ENCODE data around the gene USH2A.

The USH2A gene

DNA sequence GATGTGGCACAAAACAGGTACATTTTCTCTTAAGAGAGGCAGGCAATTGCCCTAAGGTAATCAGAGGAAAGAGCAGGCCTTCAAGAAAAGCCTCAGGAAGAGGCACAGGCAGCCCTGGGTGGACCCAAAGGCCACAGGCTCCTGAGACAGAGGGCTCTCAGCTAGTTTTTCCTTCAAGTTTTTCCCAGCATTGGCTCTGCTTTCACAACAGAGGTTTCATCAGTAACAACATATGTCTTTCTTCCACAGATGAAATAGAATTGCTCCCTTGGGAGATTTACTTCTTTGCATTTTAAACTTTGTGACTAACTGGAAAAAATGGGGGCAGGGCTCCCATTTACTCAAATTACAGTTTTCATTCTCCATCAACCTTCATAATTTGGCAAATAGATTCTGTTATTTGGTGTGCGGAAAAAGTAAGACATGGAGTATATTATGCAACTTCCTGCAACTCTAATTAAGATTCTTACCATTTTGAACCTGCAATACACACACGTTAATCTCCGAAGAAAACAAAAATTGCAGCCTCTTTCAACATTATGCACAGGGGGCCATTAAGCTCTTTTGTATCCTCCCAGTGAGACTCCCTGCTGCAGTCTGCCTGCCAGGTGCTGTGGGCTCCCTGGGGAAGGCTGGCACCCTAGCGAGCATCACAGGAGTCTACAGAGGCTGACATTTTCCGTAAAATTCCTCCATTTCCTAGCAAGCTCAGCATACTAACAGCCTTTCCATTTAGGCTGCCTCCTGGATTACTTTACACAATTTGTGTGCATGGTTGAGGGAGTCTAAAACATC lies 282.3 kb downstream of the USH2A start:
- no peak for DNase-seq
- TF ChIP-seq POLR2A (IDR thresholded peaks at IDR 0.05; ENCODE audit: low read length) (no peak), GATA1 (IDR thresholded peaks at IDR 0.05; ENCODE audit: low read depth, low read length) (no peak)

DNA sequence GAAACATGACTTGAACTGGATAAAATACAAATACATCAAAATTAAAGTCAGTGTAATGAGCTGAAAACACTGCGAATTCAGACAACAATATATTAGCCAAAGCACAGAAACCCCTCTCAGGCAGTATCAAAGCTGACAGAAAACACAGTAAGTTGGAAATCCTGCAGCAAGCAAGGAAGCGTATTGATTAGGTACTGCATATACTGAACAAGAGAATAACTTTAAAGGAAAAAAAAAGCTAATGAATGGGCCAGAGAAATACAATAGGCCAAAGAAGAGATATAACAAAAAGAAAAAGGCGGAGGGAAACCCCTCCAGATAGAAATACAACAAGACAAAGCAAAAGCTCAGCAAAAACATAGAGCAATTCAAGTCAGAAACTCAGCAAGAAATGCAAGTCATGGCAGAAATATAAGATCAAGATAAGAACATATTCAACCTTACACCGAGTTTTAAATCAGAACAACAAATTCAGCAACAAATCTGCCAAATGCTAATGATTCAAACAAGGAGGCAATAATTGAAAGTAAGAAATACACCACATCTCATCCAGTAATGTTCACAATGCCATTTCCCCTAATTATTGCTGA lies 299.0 kb downstream of the USH2A start:
- no peak for TF ChIP-seq POLR2A (IDR thresholded peaks at IDR 0.05; ENCODE audit: low read length)
- TF ChIP-seq GATA1 (IDR thresholded peaks at IDR 0.05; ENCODE audit: low read depth, low read length): no peak
- no peak for DNase-seq

DNA sequence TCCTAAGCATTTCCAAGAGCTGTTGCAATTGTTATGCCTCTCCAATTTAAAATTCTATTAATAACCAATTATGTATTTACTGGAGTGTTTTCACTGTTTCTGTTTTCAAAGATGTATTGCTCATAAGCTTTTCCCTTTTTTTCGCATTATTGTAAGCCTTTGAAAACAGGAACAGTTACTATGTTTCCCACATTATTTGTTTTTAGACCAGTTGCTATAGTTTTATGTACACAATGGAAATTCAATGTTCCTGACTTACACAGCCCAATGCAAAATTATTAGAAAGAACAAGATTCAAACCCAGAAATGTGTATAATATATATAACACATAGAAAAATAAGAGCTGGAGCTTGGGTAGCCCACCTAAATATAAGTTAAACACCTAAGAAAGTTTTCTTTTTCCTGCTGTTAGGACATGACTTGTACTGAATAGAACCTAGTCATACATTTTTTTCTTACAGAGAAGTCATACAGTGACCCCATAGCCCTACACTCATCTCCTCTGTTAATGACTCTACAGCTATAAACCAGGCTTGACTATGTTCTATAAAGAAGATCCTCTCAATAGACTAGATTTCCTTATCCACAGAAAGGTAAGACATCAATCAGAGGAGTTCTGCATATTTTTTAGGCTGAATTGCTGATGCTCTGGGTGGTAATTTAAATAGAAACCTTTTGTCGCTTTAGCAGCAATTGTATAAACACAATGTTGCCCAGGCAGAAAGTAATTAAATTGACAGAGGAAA lies 299.6 kb downstream of the USH2A start:
- no peak for DNase-seq
- TF ChIP-seq GATA1 (IDR thresholded peaks at IDR 0.05; ENCODE audit: low read depth, low read length) (no peak), POLR2A (IDR thresholded peaks at IDR 0.05; ENCODE audit: low read length) (no peak)

DNA sequence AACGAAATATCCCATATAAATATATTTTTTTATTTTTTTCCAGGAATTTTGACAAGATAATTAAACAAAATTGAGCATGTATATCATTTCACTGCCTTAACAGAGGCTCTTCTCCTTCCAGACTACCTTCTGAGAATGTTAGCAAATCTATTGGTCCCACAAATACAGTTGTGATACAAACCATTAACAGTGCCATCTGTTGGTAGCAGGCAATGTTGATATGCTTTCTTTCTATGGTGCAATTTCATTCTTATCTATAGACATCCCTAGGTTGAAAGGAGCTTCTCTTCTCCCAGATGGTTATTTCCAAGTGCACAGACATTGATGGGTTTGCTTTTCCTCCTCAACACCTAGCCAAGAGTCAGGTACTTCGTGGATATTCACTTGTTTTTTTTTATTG lies 303.6 kb downstream of the USH2A start:
- TF ChIP-seq GATA1 (IDR thresholded peaks at IDR 0.05; ENCODE audit: low read depth, low read length) (no peak), POLR2A (IDR thresholded peaks at IDR 0.05; ENCODE audit: low read length) (no peak)
- DNase-seq: peak; percentile 6 to 23

DNA sequence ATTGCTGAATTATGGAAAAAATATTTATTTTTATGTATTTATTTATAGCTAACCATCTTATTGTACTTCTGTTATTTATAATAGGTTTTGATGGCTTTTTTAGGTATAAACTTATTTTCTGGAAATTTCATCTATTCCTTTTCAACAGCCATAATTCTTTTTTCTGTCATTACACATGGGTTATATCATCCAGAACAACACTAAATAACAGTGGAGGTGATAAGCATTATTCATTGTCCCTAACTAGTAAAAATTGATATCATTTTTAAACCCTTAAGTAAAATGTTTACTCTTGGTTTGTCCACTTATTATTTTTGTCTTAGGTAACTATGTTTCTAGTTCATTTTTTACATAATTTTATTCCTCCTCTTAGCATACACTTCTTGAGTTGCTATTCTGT lies 309.1 kb downstream of the USH2A start:
- DNase-seq: no peak

DNA sequence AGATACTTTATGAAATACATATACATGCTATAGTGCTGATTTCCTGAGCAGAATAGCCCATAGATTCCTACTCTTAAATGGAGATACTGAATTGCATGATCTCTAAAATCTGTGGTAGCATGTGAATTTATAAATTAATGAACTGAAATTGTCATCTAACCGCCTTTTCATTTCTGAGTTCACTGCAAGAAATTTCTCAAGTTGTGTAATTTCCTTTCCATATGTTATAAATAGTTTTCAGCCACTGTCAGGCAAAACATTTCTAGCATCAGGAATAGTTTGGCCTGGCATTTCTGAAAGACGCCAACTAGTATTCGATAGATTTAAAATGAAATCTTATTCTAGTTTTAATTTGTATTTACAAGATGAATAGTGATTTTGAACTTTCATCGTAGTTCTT lies 310.1 kb downstream of the USH2A start:
- no peak for DNase-seq
- TF ChIP-seq GATA1 (IDR thresholded peaks at IDR 0.05; ENCODE audit: low read depth, low read length) (no peak), POLR2A (IDR thresholded peaks at IDR 0.05; ENCODE audit: low read length) (no peak)

More for the DNA sequence above, 309.1 kb downstream of the USH2A start:
- TF ChIP-seq GATA1 (IDR thresholded peaks at IDR 0.05; ENCODE audit: low read depth, low read length): no peak
- TF ChIP-seq POLR2A (IDR thresholded peaks at IDR 0.05; ENCODE audit: low read length): no peak

DNA sequence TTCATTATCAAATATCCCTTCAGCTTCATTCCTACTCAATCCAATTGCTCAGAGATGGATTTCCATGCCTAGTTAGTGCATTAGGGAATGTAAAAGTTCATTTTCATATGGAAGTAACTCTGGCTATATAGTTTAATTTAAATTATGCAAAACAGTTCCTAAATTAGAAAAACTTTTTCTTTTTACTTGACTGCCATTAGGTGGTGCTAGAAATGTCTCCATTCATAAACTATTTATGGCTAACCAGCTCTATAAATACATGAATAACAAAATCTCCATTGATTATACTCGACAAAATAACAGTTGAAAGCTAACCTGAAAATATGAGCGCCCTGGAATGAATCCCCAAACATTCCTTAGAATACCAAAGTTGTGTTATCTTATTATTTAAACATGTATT lies 311.4 kb downstream of the USH2A start:
- TF ChIP-seq POLR2A (IDR thresholded peaks at IDR 0.05; ENCODE audit: low read length): no peak
- TF ChIP-seq GATA1 (IDR thresholded peaks at IDR 0.05; ENCODE audit: low read depth, low read length): no peak
- DNase-seq: no peak

DNA sequence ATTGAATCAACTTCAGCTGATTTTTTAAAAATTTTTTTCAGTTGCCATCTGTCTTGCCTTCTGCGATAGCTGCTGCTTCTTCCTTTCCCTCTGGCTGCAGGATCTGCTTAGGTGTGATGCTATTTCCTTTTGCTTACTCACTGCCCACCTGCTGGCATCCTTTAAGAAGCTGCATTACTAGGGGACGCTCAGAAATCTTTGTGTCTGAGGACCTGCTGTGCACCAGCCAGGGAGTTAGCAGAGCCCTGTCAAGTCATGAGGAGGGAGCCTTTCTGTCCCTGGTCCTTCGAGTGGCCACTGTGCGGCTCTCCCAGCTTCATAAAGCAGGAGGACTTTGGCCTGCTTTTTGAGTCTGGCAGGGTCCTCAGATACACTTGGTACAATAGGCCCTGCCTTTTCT lies 327.8 kb downstream of the USH2A start:
- TF ChIP-seq POLR2A (IDR thresholded peaks at IDR 0.05; ENCODE audit: low read length) (no peak), GATA1 (IDR thresholded peaks at IDR 0.05; ENCODE audit: low read depth, low read length) (no peak)
- no peak for DNase-seq

DNA sequence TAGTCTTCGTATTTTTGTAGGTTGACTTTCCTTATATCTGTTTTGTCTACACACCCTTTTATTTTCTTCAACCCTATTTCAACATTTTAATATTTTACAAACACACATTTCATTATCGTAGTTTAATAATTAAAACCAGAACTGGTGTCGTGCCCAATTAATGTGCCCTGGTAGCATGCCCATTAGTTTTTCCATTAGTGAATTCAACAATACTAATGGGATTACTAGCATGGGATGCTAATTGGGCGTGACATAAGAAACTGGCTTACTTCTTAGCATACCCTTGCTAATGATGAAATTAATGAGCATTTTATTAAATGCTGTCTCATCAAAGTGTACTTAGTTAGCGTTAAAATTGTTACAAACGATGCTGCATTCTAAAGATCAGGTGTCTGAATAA lies 332.7 kb downstream of the USH2A start:
- DNase-seq: no peak
- TF ChIP-seq GATA1 (IDR thresholded peaks at IDR 0.05; ENCODE audit: low read depth, low read length): no peak
- TF ChIP-seq POLR2A (IDR thresholded peaks at IDR 0.05; ENCODE audit: low read length): no peak

DNA sequence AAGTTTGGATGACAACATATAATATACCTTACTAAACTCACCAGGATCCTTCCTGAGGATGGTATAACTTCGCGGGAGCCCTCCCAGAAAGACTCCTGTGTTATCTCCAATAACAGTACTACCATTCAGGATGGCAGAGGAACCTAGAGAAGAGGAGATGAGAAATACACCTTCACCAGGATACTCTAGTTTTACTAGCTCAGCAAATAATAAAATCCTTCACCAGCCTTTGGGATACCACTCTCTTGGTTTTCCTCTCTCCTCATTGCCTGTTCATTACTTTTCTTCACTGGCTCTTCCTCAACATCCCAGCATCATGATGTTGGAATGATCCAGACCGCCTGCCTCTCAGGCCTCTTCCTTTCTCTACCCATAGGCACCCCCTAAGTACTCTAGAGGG lies 336.6 kb downstream of the USH2A start:
- no peak for DNase-seq
- no peak for TF ChIP-seq POLR2A (IDR thresholded peaks at IDR 0.05; ENCODE audit: low read length)
- TF ChIP-seq GATA1 (IDR thresholded peaks at IDR 0.05; ENCODE audit: low read depth, low read length): no peak

DNA sequence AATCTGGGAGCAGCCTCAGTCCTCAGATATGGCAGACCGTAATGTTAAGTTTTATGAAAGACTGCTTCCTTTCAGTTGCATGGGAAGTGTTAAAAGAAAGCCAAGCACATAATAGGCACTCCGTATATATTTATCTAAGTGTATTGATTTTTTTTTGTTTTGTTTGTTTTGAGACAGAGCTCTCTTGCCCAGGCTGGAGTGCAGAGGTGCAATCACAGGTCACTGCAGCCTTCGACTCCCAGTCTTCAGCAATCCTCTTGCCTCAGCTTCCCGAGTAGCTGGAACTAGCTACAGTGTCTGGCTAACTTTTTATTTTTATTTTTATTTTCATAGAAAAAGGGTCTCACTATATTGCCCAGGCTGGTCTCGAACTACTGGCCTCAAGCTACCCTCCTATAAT lies 341.8 kb downstream of the USH2A start:
- no peak for TF ChIP-seq GATA1 (IDR thresholded peaks at IDR 0.05; ENCODE audit: low read depth, low read length)
- TF ChIP-seq POLR2A (IDR thresholded peaks at IDR 0.05; ENCODE audit: low read length): no peak
- no peak for DNase-seq

DNA sequence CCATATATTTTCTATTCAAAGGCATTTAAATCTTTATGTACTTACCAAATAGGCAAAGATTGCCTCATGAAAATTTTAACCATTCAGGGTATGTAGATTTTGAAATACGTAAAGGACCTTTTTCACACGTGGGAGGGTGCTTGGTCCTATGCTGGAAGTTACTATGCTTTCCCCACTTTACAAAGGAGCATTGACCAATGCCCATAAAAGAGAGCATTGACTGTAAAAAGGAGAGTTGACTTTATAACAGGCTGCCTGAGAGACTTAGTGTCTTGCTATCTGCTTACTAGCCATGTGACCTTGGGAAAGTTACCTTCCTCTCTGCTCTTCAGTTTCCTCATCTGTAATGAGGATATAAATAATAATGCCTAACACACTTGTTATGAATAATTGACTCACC lies 346.5 kb downstream of the USH2A start:
- no peak for DNase-seq
- TF ChIP-seq GATA1 (IDR thresholded peaks at IDR 0.05; ENCODE audit: low read depth, low read length) (no peak), POLR2A (IDR thresholded peaks at IDR 0.05; ENCODE audit: low read length) (no peak)

DNA sequence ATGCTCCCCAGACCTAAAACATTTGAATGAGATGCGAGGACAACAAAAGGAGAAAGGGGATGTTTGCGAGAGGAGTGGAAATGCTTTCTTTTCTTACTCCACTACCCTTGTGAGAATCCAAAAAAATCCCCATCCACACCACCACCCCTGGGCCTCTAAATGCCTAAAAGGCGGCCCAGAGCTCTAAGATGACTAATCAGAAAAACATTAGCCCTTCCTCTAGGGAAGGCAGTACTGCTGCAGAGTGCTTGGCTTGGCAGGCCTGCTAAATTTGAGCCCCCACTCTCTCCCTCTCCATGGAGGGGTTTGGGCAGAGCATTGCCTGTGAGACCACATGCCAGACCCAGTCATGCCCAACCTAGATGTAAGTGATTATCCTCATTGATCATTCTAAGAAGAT lies 347.9 kb downstream of the USH2A start:
- TF ChIP-seq GATA1 (IDR thresholded peaks at IDR 0.05; ENCODE audit: low read depth, low read length): no peak
- TF ChIP-seq POLR2A (IDR thresholded peaks at IDR 0.05; ENCODE audit: low read length): no peak
- no peak for DNase-seq

DNA sequence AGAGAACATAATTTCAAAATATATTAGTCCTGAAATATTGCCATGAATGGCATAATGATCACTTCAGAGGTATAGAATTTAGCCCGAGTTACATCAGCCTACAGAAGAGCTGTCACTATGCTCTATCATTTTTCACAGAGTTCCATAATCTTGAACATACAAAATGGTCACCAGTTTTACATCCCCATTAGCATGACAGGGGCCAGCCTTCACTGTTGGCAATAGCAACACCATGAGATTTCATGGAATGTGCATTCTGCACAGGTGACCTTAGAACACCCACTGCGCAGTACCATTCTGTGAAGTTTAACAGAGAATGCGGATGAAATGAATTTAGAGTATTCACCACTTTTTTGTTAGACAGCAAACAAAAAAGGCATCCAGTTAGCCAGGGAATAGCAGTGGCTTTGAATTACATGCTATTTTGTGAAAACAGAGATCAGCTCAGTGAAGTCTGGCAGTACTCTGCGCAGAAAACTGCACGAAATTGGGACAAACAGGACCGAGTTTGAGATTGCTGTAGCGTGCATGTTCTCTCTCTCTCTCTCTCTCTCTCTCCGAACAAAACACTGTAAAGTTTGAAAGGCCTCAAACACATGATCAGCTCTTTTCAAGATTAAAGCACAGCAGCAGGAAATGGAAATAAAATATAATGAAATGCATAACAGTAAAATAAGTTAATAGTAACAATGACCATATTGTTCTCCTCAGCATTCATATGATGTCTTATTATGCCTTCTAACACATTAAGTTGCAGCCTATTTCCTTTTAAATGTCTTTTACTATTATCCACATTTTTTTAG lies 349.3 kb downstream of the USH2A start:
- TF ChIP-seq POLR2A (IDR thresholded peaks at IDR 0.05; ENCODE audit: low read length) (no peak), GATA1 (IDR thresholded peaks at IDR 0.05; ENCODE audit: low read depth, low read length) (no peak)
- DNase-seq: no peak
